GM21786 (cell line): ENCODE measurements around the gene TREML4.
"Not testable (repeated sequence)": the region's sequence is repeated elsewhere in the genome, so short reads cannot be mapped to it uniquely, and the experiment has no call there.

Experiments used
- ATAC-seq: cut with Tn5 transposase; IDR thresholded peaks from one replicate; pipeline ENCODE4 v1.9.1; 2021; ENCODE audit not compliant: unreplicated experiment

Gene TREML4

DNA sequence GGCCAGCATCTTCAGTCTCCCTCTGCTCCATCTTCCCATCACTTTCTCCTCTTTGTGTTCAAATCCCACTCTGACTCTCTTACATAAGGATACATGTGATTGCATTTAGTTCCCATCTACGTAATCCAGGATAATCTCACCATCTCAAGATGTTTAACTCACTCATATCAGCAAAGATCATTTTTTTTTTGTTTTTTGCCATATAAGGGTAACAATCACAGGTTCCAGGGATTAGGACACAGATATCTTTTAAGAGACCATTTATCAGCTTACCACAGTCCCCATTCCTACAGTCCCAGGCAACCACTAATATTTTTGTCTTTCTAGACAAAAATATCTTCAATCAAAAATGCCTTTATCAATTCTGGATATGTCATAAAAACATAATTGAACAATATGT lies 24.0 kb upstream of the TREML4 start:
- ATAC-seq: no peak

DNA sequence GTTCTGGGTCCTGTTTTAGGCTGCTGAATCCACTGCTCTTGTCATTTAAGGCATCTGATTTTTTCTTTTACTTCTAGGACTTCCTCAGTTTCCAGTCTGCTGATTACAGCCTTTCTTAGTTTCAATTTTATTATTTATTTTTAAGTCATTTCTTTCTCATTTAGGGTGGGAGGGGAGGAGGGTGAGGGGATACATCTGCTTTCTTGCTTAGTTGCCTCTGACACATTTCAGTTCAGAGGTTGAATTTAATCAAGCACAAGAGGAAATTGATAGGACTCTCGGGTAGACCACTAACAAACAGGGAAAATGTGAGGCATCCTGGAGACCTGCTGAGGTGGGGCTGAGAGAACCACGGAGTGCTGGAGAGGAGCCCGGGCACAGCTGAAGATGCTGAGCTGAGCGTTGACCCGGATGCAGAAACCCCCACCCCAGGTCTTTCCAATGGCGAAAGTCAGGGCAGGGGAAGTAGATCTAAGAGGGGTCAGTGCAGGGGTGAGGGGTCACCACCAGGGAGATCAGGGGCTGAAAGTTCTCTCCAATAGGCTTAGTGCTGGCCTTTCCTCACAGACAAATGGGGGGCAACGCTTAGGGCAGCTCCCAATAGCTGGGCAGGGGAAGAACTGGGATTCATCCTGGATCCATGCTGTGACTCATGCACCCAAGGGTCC lies 19.6 kb upstream of the TREML4 start:
- ATAC-seq: no peak

DNA sequence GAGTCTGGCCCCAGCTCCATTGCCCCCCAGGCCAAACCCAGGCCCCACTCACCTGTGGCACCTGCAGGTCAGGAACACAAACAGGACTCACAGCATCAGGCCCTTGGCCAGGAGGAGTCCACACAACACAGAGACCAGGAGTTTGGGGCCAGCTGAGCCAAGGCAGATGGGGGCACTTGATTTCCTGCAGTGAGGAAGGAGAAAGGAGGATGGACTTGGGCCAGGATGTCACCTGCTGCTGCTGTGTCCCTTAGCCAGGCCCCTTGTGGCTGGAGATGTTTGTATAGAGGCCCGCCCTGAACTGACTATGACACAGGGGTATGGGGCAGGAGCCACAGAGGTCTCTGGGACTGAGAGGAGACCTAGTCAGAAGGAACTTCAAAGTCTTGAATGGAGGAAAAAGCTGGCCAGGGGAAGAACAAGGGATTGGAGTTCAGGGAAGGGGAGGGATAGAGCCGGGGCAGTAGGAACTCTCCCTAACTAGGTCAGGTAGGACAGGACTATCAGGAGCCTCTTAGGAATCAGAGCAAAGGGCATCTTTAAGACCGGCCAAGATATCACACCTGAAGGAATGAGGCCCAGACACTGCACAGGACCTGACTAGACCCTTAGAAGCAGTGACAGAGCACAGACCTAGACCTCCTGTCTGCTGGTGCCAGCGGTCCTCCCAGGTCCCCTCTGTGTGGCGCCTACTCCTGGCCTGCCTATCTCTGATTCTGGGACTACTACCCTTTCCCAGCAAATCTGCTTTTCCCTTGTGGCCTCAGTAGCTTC lies 18.4 kb upstream of the TREML4 start:
- ATAC-seq: no peak

DNA sequence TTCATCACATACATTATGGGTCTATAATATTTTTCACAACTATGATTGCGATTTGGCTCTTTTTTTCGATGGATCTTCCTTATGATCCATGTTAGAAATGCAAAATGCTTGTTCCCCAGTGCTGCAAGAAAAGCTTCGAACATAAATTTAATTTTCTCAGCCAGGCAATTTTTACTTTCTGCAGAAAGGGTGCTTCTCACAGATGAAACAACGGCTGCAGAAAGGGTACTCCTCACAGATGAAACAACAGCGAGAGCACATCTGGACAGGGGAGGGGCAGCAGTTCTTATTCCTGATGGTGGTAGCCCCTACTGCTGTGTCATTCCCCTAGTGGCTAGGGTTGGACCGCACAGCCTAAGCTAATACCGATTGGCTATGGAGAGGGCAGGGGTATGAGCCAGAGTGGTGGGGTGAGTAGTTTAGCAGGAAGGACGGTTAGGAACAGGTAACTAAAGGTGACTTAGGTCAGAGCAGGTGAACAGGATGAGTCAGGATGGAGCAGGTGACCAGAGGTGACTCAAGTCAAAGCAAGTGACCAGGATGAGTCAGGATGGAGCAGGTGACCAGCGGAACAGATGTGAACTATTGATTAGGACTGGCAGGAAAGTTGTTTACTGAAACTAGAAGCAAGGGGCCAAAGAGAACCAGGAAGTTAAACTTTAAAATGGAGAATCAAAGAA lies 13.4 kb upstream of the TREML4 start:
- no peak for ATAC-seq

DNA sequence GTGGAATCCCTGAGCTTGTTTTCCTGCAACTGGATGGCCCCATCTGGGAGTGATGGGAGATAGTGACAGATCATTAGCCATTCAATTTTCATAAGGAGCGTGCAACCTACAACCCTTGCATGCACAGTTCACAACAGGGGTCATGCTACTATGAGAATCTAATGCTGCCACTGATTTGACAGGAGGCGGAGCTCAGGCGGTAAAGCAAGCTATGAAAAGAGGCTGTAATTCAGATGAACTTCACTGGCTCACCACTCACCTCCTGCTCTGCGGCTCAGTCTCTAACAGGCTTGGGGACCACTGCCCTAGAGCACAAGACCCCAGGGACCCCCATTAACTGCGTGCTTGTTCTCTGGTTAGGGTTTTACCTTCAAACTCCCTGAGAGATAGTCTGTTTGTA lies 12.4 kb upstream of the TREML4 start:
- no peak for ATAC-seq

DNA sequence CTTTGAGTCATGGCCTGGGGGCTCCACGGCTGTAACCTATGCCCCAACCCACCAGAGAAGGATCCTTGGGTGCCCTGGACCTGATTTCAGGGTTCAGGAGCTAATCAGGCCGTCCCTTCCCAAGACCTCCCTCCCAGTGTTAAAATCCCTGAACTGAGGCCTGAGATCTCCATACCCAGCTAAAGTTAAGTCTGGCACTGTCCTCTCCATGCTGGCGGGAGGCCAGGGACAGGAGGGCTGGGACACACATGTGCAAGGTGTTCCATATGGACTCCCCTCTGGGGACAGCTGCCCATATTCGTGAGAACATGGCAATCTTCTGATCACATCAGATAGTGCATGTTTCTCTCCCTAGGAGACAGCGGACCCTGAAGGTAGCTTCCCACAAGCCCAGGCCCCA lies 11.5 kb upstream of the TREML4 start:
- no peak for ATAC-seq

DNA sequence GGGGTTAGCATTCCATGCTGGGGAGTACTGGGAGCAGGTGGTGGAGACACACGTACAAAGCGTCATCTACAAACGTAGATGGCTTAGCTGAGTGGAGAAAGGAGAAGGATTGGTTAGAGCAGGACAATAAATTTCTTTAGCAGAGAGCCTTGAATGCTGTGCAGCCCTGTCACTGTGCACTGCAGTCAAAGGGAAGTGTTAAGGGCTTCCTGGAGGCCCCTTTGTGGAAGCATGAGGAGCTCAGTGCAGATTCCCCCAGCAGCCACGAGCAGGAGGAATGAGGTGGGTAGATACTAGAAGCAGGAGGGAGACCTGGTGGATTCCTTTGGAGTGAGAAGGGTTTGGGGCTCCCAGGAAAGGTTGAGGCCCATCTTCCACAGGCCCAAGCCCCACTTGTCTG lies 6.1 kb upstream of the TREML4 start:
- no peak for ATAC-seq

DNA sequence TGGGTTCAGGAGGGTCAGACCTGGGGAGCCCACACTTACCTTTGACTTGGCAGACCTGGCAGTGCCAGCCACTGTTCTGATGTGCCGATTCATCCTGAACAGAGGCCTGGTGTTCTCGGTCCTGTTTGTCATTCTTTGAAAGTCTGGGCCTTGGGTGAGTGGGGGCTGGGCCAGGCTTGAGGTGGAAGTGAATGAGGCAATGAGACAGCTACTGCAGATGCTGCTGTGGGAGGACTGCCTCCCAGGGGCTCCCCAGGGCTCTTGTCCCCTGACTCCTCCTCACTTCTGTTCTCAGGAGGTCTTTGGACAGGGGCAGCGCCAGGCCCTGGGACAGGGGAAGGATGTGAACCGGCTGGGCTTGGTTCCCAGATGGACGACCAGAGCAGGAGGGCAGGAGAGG lies 5.6 kb upstream of the TREML4 start:
- ATAC-seq: no peak

DNA sequence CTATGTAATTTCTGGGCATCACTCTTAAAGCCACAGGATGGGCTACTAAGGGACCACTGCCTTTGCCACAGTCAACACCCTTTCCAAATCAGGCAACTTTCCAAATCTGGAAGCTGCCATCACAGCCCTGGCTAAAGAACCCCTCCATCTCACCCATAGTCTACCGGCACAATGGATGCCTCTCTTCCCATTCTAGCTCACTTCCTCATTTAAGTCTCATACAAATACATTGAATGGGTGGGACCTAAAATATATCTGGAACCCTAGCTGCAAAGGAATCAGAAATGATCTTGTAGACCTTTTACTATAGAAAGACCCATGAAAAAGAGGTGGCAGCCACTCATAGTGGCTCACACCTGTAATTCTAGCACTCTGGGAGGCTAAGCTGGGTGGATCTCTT lies 3.3 kb upstream of the TREML4 start:
- ATAC-seq: no peak

DNA sequence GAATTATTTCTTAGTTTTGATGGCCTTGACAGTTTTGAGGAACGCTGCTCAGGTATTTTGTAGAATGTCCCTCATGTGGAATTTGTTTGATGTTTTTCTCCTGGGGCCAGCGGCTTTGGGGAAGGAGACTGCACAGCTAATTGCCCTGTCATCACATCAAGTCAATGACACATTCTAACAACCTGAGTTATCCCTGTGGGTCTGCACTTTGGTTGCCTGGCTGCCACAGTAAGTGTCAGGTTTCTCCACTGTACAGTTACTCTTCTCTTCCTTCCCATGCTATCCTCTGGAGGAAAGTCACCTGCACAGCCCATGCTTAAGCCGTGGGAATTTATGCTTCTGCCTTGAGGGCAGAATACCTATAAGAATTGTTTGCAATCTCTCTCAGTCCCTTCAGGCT lies 1.4 kb upstream of the TREML4 start:
- ATAC-seq: no peak

DNA sequence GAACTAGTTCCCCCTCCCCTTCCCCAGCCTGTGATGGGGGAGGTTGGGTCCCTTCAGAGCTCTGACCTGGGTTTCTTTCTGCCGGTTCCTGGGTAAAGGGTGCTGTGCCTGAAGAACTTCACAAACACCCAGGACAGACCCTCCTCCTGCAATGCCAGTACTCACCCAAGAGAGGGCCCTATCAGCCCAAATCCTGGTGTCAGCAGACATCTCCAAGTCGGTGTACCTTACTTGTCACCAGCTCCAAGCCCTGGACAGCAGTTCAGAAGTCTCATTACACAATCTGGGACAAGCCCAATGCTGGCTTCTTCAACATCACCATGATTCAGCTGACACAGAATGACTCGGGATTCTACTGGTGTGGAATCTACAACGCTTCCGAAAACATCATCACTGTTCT lies 467 bp downstream of the TREML4 start:
- no peak for ATAC-seq

DNA sequence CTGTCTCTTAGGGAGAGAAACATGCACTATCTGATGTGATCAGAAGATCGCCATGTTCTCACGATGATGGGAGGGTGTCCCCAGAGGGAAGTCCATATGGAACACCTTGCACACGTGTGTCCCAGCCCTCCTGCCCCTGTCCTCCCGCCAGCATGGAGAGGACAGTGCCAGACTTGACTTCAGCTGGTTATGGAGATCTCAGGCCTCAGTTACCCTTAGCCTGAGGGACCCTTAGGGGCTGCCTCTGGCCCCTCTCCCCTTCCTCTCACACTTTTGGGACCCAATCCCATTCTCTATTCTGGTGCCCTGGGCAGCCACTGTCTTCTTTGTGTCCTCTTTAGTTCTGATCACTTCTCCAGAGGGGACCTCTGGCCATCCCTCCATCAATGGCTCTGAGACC lies 1.6 kb downstream of the TREML4 start:
- no peak for ATAC-seq

DNA sequence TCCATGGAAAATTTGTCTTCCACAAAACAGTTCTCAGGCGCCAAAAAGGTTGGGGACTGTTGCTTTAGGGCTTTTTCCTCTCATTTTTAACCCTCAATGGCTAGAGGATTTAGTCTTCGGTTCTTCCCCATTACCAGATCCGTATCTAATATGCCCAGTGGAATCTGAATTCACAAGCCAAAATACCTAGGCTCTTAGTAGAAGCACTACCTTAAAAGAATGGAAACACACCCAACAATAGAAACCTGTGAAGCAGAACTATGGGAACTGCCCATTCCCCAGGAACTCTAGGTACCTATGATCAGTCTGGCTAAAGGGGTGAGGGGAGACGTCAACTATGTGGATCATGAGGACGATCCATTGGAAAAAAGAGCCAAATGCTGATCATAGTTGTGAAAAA lies 3.1 kb downstream of the TREML4 start:
- no peak for ATAC-seq

DNA sequence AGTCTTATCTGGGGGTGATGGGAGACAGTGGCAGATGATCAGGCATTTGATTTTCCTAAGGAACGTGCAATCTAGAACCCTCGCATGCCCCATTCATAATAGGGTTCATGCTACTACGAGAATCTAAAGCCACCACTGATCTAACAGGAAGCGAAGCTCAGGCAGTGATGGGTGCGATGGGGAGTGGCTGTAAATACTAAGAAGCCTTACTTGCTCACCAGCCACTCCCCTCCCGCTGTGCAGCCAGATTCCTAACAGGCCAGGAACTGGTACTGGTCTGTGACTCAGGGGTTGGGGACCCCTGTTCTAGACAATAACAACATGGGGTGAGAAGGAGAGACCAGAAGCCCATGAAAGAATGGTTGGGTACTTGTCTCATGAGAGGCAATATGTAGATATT lies 4.5 kb downstream of the TREML4 start:
- no peak for ATAC-seq

DNA sequence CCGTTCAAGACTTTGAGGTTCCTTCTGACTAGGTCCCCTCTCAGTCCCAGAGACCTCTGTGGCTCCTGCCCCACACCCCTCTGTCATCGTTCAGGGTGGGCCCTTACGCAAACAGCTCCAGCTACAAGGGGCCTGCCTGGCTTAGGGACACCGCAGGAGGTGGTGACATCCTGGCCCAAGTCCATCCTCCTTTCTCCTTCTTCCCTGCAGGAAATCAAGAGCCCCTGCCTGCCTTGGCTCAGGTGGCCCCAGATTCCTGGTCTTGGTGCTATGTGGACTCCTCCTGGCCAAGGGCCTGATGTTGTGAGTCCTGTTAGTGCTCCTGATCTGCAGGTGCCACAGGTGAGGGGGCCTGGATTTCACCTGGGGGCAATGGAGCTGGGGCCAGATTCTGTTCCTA lies 8.1 kb downstream of the TREML4 start:
- ATAC-seq: no peak

DNA sequence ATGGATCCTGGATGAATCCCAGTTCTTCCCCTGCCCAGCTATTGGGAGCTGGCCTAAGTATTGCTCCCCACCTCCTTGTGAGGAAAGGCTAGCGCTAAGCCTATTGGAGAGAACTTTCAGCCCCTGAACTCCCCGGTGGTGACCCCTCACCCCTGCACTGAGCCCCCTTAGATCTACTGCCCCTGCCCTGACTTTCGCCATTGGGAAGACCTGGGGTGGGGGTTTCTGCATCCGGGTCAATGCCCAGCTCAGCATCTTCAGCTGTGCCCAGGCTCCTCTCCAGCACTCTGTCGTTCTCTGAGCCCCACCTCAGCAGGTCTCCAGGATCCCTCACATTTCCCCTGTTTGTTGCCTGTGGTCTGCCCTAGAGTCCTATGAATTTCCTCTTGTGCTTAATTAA lies 9.0 kb downstream of the TREML4 start:
- ATAC-seq: no peak

DNA sequence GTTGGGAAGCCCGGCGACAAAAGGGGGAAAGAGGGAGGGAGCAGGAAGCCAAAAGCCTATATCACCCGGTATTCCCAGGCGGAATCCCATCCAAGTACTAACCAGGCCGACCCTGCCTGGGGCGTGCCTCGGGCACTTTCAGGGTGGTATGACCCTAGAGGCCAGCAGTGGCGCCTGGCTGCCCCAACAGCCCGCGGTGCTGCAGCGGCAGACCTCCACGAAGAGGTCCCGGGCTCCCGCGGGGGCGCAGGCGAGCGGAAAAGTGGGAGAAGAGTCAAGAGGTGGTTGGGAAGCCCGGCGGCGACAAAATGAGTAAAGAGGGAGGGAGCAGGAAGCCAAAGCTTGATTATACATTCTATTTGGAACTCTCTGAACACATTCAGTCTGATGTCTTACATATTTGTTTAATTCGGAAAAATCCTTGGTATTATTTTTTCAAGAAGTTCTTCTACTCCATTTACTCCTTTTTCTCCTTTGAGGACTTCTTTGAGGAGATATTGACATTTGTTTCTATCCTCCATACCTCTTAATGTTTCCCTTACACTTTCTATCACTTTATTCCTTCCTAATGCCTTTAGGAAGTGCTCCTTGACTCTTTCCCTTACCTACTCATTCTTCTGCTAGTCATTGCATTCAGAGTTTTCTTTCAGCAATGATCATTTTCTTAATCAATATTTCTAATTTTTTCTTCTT lies 11.5 kb downstream of the TREML4 start:
- no peak for ATAC-seq

DNA sequence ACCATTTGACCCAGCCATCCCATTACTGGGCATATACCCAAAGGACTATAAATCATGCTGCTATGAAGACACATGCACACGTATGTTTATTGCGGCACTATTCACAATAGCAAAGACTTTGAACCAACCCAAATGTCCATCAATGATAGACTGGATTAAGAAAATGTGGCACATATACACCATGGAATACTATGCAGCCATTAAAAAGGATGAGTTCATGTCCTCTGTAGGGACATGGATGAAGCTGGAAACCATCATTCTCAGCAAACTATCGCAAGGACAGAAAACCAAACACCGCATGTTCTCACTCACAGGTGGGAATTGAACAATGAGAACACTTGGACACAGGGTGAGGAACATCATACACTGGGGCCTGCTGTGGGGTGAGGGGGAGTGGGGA lies 18.4 kb downstream of the TREML4 start:
- not testable (repeated sequence) for ATAC-seq

DNA sequence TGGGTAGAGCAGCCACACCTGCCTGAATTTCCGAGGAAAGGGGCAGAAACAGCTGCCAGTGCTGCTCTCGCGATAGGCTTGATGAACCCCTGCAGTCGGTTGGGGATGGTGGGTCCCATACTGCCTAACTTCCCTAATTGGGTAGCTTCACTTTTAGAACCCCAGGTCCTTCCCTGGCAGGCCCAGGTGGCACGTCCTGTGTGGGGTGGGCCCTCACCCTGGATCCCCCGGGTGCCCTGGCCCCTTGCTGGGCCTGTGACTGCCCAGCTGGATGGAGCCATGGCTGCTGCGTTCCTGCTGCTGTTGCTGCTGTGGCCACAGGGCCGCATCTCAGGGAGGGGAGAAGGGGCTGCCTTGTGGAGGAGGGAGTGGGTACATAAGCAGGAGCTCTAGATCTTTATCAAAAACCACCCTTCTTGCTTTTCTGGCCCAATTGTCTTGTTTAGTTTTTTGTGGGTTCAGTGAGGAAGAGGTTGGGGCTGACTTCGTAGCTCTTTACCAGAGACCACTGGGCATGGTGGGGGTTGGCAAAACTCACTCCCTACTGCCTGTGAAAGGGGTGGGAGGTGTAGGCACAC lies 19.2 kb downstream of the TREML4 start:
- no peak for ATAC-seq

DNA sequence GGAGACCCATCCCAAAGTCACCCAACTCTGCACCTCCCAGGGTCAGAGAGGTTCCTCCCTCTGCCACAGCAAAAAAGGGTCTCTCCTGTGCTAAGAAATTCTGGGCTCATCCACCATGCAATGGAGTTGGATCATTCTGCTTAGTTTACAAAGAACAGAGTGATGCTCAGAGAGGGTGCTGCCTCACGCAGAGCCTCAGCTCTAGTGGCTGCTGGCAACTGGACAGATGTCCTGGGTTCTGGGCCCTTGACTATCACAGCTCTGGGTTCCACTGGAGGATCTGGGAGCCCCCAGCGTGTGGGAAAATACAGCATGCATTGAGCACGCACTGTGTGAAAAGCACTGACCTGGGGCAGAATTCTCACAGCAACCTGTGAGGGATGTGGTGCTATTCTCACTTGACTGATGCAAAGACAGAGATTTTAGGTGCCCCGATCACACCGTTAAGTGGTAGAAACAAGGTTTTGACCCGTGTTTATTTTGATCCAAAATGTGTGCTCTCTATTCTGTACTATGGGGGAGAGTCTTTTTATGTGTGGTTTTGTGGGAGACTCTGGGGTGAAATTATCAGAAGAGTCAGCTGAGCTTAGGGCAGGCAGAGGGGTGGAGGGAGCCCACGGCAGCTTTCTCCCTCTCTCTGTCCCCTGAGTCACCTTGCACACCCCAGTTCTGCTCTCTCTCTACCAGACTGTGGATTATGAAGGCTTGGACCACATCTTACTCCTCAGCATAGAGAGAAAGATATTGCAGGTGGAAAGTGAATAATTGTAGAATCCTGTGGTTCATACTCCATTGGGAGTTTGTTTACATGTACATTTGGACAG lies 19.9 kb downstream of the TREML4 start:
- no peak for ATAC-seq
